ENCODE data around the gene PLEKHA4.
"Not testable (repeated sequence)": the region's sequence is repeated elsewhere in the genome, so short reads cannot be mapped to it uniquely, and the experiment has no call there.

The PLEKHA4 gene

GRCh38 chr19:48887861-48888612, 19.6 kb upstream of the PLEKHA4 start:
- DNase-seq (ENCODE audit: low read depth), result no peak

GRCh38 chr19:48883726-48884125, 15.3 kb upstream of the PLEKHA4 start:
- no peak for DNase-seq (ENCODE audit: low read depth)

GRCh38 chr19:48881741-48882657, 13.6 kb upstream of the PLEKHA4 start:
- no peak for DNase-seq (ENCODE audit: low read depth)

- DNase-seq (ENCODE audit: low read depth), result not testable (repeated sequence)
Measured at GRCh38 chr19:48879696-48880095, 11.3 kb upstream of the PLEKHA4 start.

GRCh38 chr19:48879025-48879637, 10.7 kb upstream of the PLEKHA4 start:
- DNase-seq (ENCODE audit: low read depth), result no peak

GRCh38 chr19:48878196-48879024, 10.0 kb upstream of the PLEKHA4 start:
- no peak for DNase-seq (ENCODE audit: low read depth)

- no peak for DNase-seq (ENCODE audit: low read depth)
Measured at GRCh38 chr19:48877855-48878195, 9.4 kb upstream of the PLEKHA4 start.

- DNase-seq (ENCODE audit: low read depth), result not testable (repeated sequence)
Measured at GRCh38 chr19:48876043-48876981, 7.9 kb upstream of the PLEKHA4 start.

- peak; percentile 28 for DNase-seq (ENCODE audit: low read depth)
Measured at GRCh38 chr19:48874303-48875135, 6.1 kb upstream of the PLEKHA4 start.

GRCh38 chr19:48873476-48874302, 5.3 kb upstream of the PLEKHA4 start:
- no peak for DNase-seq (ENCODE audit: low read depth)

- DNase-seq (ENCODE audit: low read depth), result peak; percentile 55
Measured at GRCh38 chr19:48872884-48873475, 4.6 kb upstream of the PLEKHA4 start.

- peak; percentile 95 for DNase-seq (ENCODE audit: low read depth)
Measured at GRCh38 chr19:48872182-48872883, 3.9 kb upstream of the PLEKHA4 start, which contains the start of gene PPP1R15A. Gene PPP1R15A, plus strand, starts transcription at chr19:48872421. Its CDS starts 813 bp downstream, at chr19:48873234.

- not testable (repeated sequence) for DNase-seq (ENCODE audit: low read depth)
Measured at GRCh38 chr19:48871471-48872181, 3.2 kb upstream of the PLEKHA4 start.

GRCh38 chr19:48870048-48870447, 1.6 kb upstream of the PLEKHA4 start:
- no peak for DNase-seq (ENCODE audit: low read depth)

- no peak for DNase-seq (ENCODE audit: low read depth)
Measured at GRCh38 chr19:48867746-48868113, 687 bp downstream of the PLEKHA4 start.

GRCh38 chr19:48867123-48867745, 1.2 kb downstream of the PLEKHA4 start:
- no peak for DNase-seq (ENCODE audit: low read depth)

- no peak for DNase-seq (ENCODE audit: low read depth)
Measured at GRCh38 chr19:48866692-48867091, 1.7 kb downstream of the PLEKHA4 start.

All from activated T-helper 1 cell treated with Interleukin-2 at 50 U/mL for 16 hours (primary cell).